ENCODE data around the gene CALCR. TPM values are rescaled to one million over a fixed set of nuclear protein-coding genes. Genes with fewer than 3 reads are reported as not detected.
"Not testable (repeated sequence)": the region's sequence is repeated elsewhere in the genome, so short reads cannot be mapped to it uniquely, and the experiment has no call there.

CALCR gene
- polyA plus RNA-seq, 6 donors from 2014 or later = not detected

GRCh38 chr7:93551063-93551895 lies 23.2 kb downstream of the CALCR start:
- no peak for DNase-seq

GRCh38 chr7:93547716-93548115 lies 26.8 kb downstream of the CALCR start:
- Mint-ChIP-seq H3K36me3 (no peaks in the 10 kb centered on the region), H3K27me3 (peaks cover 0 to 6% (median 5%) of the 10 kb centered on the region in 3 donors), H3K9me3 (no peaks in the 10 kb centered on the region), H3K4me1 (no peaks in the 10 kb centered on the region), H3K4me3 (no peak overlapping the region), H3K27ac (no peak overlapping the region)
- DNase-seq = no peak
- no peak for ATAC-seq (ENCODE audit: low read depth in 2 of 2)

More at GRCh38 chr7:93551063-93551895, 23.2 kb downstream of the CALCR start:
- no peaks in the 10 kb centered on the region for H3K4me1 Mint-ChIP-seq
- no peak overlapping the region for H3K4me3 Mint-ChIP-seq
- peaks cover 0 to 6% (median 5%) of the 10 kb centered on the region in 3 donors for H3K27me3 Mint-ChIP-seq
- no peak overlapping the region for H3K27ac Mint-ChIP-seq
- no peaks in the 10 kb centered on the region for H3K36me3 Mint-ChIP-seq
- ATAC-seq (ENCODE audit: low read depth in 2 of 2) = peak in 1 of 2 donors; percentile 50
- no peaks in the 10 kb centered on the region for H3K9me3 Mint-ChIP-seq

GRCh38 chr7:93544691-93545090 lies 29.8 kb downstream of the CALCR start:
- Mint-ChIP-seq H3K27ac (no peak overlapping the region), H3K36me3 (no peaks in the 10 kb centered on the region)

GRCh38 chr7:93538061-93538460 lies 36.5 kb downstream of the CALCR start:
- H3K4me3 Mint-ChIP-seq = no peak overlapping the region
- no peak for ATAC-seq (ENCODE audit: low read depth in 2 of 2)
- DNase-seq = no peak
- no peaks in the 10 kb centered on the region for H3K27me3 Mint-ChIP-seq
- H3K9me3 Mint-ChIP-seq = no peaks in the 10 kb centered on the region
- no peak overlapping the region for H3K27ac Mint-ChIP-seq
- peaks cover 0 to 4% (median 0%) of the 10 kb centered on the region in 3 donors for H3K4me1 Mint-ChIP-seq
- no peaks in the 10 kb centered on the region for H3K36me3 Mint-ChIP-seq

More at GRCh38 chr7:93544691-93545090, 29.8 kb downstream of the CALCR start:
- H3K4me3 Mint-ChIP-seq = no peak overlapping the region
- H3K9me3 Mint-ChIP-seq = no peaks in the 10 kb centered on the region
- H3K27me3 Mint-ChIP-seq = peaks cover 0 to 6% (median 5%) of the 10 kb centered on the region in 3 donors
- H3K4me1 Mint-ChIP-seq = no peaks in the 10 kb centered on the region
- no peak for DNase-seq
- ATAC-seq (ENCODE audit: low read depth in 2 of 2) = no peak

GRCh38 chr7:93535616-93536015 lies 38.9 kb downstream of the CALCR start:
- Mint-ChIP-seq H3K4me3 (no peak overlapping the region), H3K27ac (no peak overlapping the region), H3K36me3 (no peaks in the 10 kb centered on the region), H3K27me3 (no peaks in the 10 kb centered on the region), H3K4me1 (peaks cover 0 to 4% (median 0%) of the 10 kb centered on the region in 3 donors), H3K9me3 (no peaks in the 10 kb centered on the region)
- ATAC-seq (ENCODE audit: low read depth in 2 of 2) = no peak
- no peak for DNase-seq

GRCh38 chr7:93530701-93531100 lies 43.8 kb downstream of the CALCR start:
- no peak overlapping the region for H3K27ac Mint-ChIP-seq
- no peaks in the 10 kb centered on the region for H3K27me3 Mint-ChIP-seq
- ATAC-seq (ENCODE audit: low read depth in 2 of 2) (no peak), DNase-seq (no peak)
- H3K36me3 Mint-ChIP-seq = no peaks in the 10 kb centered on the region
- H3K9me3 Mint-ChIP-seq = no peaks in the 10 kb centered on the region
- H3K4me1 Mint-ChIP-seq = peaks cover 0 to 4% (median 0%) of the 10 kb centered on the region in 3 donors
- H3K4me3 Mint-ChIP-seq = no peak overlapping the region

- Mint-ChIP-seq H3K36me3 (no peaks in the 10 kb centered on the region), H3K9me3 (no peaks in the 10 kb centered on the region), H3K4me3 (no peak overlapping the region), H3K27me3 (peaks cover 0 to 7% (median 3%) of the 10 kb centered on the region in 3 donors), H3K27ac (no peak overlapping the region), H3K4me1 (no peaks in the 10 kb centered on the region)
- ATAC-seq (ENCODE audit: low read depth in 2 of 2) (no peak), DNase-seq (no peak)
Measured at GRCh38 chr7:93516834-93517233, 57.7 kb downstream of the CALCR start.

- ATAC-seq (ENCODE audit: low read depth in 2 of 2) = no peak
- no peaks in the 10 kb centered on the region for H3K36me3 Mint-ChIP-seq
- peaks cover 0 to 11% (median 7%) of the 10 kb centered on the region in 3 donors for H3K27me3 Mint-ChIP-seq
- DNase-seq = no peak
- H3K4me1 Mint-ChIP-seq = no peaks in the 10 kb centered on the region
- no peak overlapping the region for H3K27ac Mint-ChIP-seq
- no peaks in the 10 kb centered on the region for H3K9me3 Mint-ChIP-seq
- H3K4me3 Mint-ChIP-seq = no peak overlapping the region
Measured at GRCh38 chr7:93515144-93515543, 59.4 kb downstream of the CALCR start.

- Mint-ChIP-seq H3K9me3 (peaks cover 0 to 5% (median 0%) of the 10 kb centered on the region in 7 donors), H3K27ac (no peak overlapping the region), H3K27me3 (peaks cover 16 to 19% (median 17%) of the 10 kb centered on the region in 3 donors), H3K4me3 (no peak overlapping the region), H3K4me1 (no peaks in the 10 kb centered on the region), H3K36me3 (no peaks in the 10 kb centered on the region)
- no peak for ATAC-seq (ENCODE audit: low read depth in 2 of 2)
- no peak for DNase-seq
Measured at GRCh38 chr7:93509303-93509702, 65.2 kb downstream of the CALCR start.

- H3K36me3 Mint-ChIP-seq = no peaks in the 10 kb centered on the region
- no peak overlapping the region for H3K27ac Mint-ChIP-seq
- peaks cover 18 to 31% (median 25%) of the 10 kb centered on the region in 3 donors for H3K27me3 Mint-ChIP-seq
- no peaks in the 10 kb centered on the region for H3K4me1 Mint-ChIP-seq
- no peak overlapping the region for H3K4me3 Mint-ChIP-seq
- no peak for DNase-seq
- ATAC-seq (ENCODE audit: low read depth in 2 of 2) = no peak
- H3K9me3 Mint-ChIP-seq = peaks cover 0 to 5% (median 0%) of the 10 kb centered on the region in 7 donors
Measured at GRCh38 chr7:93503088-93503487, 71.4 kb downstream of the CALCR start.

GRCh38 chr7:93491860-93492259 lies 82.7 kb downstream of the CALCR start:
- not testable (repeated sequence) for H3K36me3 Mint-ChIP-seq; H3K4me1 Mint-ChIP-seq; DNase-seq; ATAC-seq (ENCODE audit: low read depth in 2 of 2); H3K4me3 Mint-ChIP-seq; H3K27ac Mint-ChIP-seq
- H3K27me3 Mint-ChIP-seq = peaks cover 4 to 28% (median 15%) of the 10 kb centered on the region in 3 donors
- H3K9me3 Mint-ChIP-seq = peaks cover 0 to 16% (median 11%) of the 10 kb centered on the region in 7 donors

- ATAC-seq (ENCODE audit: low read depth in 2 of 2) (no peak), DNase-seq (no peak)
- Mint-ChIP-seq H3K9me3 (no peaks in the 10 kb centered on the region), H3K27ac (no peak overlapping the region), H3K36me3 (no peaks in the 10 kb centered on the region), H3K4me3 (no peak overlapping the region), H3K27me3 (peaks cover 13 to 22% (median 20%) of the 10 kb centered on the region in 3 donors), H3K4me1 (no peaks in the 10 kb centered on the region)
Measured at GRCh38 chr7:93476491-93477344, 97.8 kb downstream of the CALCR start.

- Mint-ChIP-seq H3K4me1 (no peaks in the 10 kb centered on the region), H3K9me3 (no peaks in the 10 kb centered on the region), H3K27ac (no peak overlapping the region), H3K36me3 (no peaks in the 10 kb centered on the region), H3K27me3 (peaks cover 12 to 16% (median 15%) of the 10 kb centered on the region in 3 donors), H3K4me3 (no peak overlapping the region)
- no peak for ATAC-seq (ENCODE audit: low read depth in 2 of 2)
- no peak for DNase-seq
Measured at GRCh38 chr7:93475811-93476210, 98.7 kb downstream of the CALCR start.
